ENCODE measurements around the gene VPS16.

Gene VPS16

DNA sequence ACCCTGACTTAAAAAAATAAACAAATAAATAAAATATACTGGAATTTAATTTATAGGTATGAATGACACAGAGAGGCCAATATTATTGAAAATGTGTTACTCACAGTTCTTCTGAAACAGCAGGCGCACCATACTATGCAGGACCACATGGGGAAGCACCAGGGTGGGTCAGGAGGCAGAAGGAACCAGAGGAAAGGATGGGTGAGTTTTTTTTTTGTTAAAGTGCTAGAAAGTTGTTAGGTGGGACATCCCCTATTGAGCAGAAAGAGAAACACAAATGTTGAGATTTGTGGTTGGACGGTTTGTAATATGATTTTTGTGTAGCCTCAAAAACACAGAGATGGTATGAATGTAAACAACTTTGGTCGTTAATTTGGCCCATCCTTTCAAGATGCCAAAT, 58.7 kb downstream of the VPS16 start:
- no peak overlapping the region for H3K27ac ChIP-seq
- no peak for DNase-seq (ENCODE audit: low spot score)
- TF ChIP-seq, protein P1, sequence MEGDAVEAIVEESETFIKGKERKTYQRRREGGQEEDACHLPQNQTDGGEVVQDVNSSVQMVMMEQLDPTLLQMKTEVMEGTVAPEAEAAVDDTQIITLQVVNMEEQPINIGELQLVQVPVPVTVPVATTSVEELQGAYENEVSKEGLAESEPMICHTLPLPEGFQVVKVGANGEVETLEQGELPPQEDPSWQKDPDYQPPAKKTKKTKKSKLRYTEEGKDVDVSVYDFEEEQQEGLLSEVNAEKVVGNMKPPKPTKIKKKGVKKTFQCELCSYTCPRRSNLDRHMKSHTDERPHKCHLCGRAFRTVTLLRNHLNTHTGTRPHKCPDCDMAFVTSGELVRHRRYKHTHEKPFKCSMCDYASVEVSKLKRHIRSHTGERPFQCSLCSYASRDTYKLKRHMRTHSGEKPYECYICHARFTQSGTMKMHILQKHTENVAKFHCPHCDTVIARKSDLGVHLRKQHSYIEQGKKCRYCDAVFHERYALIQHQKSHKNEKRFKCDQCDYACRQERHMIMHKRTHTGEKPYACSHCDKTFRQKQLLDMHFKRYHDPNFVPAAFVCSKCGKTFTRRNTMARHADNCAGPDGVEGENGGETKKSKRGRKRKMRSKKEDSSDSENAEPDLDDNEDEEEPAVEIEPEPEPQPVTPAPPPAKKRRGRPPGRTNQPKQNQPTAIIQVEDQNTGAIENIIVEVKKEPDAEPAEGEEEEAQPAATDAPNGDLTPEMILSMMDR (conservative IDR thresholded peaks at IDR 0.05; ENCODE audit: low read depth) = no peak
- POLR2A ChIA-PET (ENCODE audit: low non-redundant PET) = no interaction called here
- CTCF ChIA-PET = no interaction called here

DNA sequence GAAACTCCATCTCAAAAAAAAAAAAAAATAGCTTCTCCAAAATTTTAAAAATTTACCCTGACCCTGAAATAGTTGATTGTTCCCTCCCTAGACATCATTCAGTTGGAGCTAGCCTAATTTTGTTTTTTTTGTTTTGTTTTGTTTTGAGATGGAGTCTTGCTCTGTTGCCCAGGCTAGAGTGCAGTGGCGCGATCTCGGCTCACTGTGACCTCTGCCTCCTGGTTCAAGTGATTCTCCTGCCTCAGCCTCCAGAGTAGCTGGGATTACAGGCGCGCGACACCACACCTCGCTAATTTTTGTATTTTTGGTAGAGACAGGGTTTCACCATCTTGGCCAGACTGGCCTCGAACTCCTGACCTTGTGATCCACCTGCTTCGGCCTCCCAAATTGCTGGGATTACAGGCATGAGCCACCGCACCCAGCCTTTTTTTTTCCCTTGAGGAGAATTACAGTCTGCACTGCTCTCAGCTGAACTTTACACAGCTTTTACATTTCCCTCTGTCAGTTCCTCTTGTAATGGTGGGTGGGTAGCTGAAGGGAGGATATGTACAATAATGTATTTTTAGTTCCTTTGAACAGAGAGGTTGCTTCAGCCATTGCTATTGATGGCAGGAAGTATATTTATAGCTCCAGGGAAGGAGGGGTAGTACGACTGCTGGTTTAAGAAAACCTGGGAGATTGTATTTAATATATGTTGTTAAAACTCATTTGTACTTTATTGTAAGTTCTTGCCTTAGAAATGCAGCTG, 60.5 kb downstream of the VPS16 start:
- TF ChIP-seq, protein P1 (conservative IDR thresholded peaks at IDR 0.05; ENCODE audit: low read depth) = no peak
- ChIA-PET POLR2A (ENCODE audit: low non-redundant PET) (interaction anchor here (0.7 kb wide), 1 partner anchor 250 kb away, joined by 3 read pairs; no protein-coding TSS in a partner anchor), CTCF (interaction anchor here (0.6 to 0.8 kb wide), 4 partner anchors 11 to 415 kb away, joined by 3 read pairs; partner anchors contain the start of gene PTPRA)
- no peak overlapping the region for H3K27ac ChIP-seq
- DNase-seq (ENCODE audit: low spot score) = no peak

- CTCF ChIA-PET = no interaction called here
- DNase-seq (ENCODE audit: low spot score) = no peak
- TF ChIP-seq, protein P1 (conservative IDR thresholded peaks at IDR 0.05; ENCODE audit: low read depth) = no peak
- H3K27ac ChIP-seq = no peak overlapping the region
- POLR2A ChIA-PET (ENCODE audit: low non-redundant PET) = no interaction called here
These were observed 61.7 kb downstream of the VPS16 start for GRCh38 chr20:2902291-2902690.

DNA sequence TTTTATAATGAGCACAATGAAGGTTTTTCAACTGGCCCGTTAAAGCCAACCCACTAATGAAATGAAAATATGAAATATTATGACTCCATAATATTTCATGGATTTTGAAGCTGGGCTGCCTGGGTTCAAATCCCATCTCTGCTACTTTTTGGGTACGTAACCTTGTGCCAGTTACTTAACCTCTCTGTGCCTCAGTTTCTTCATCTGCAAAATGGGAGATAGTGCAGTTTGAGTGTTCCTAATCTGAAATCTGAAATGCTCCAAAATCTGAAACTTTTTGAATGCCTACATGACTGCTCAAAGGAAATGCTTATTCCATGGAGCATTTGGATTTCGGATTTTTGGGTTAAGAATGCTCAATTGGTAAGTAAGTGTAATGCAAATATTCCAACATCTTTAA, 62.3 kb downstream of the VPS16 start:
- CTCF ChIA-PET = no interaction called here
- DNase-seq (ENCODE audit: low spot score) = no peak

GRCh38 chr20:2903686-2904085, 63.1 kb downstream of the VPS16 start:
- H3K27ac ChIP-seq = no peak overlapping the region
- no peak for DNase-seq (ENCODE audit: low spot score)
- ChIA-PET CTCF (no interaction called here), POLR2A (ENCODE audit: low non-redundant PET) (no interaction called here)
- TF ChIP-seq, protein P1 (conservative IDR thresholded peaks at IDR 0.05; ENCODE audit: low read depth) = no peak

More for the DNA sequence above, 62.3 kb downstream of the VPS16 start:
- no peak overlapping the region for H3K27ac ChIP-seq
- POLR2A ChIA-PET (ENCODE audit: low non-redundant PET) = no interaction called here
- TF ChIP-seq, protein P1 (conservative IDR thresholded peaks at IDR 0.05; ENCODE audit: low read depth) = no peak

- no peak overlapping the region for H3K27ac ChIP-seq
- ChIA-PET CTCF (interaction anchor here (0.5 kb wide), 1 partner anchor 93 kb away, joined by 3 read pairs; no protein-coding TSS in a partner anchor), POLR2A (ENCODE audit: low non-redundant PET) (interaction anchor here (0.6 kb wide), 1 partner anchor 68 kb away, joined by 3 read pairs; no protein-coding TSS in a partner anchor)
- TF ChIP-seq, protein P1 (conservative IDR thresholded peaks at IDR 0.05; ENCODE audit: low read depth) = no peak
- no peak for DNase-seq (ENCODE audit: low spot score)
These were observed 67.0 kb downstream of the VPS16 start for GRCh38 chr20:2907519-2907918.
